Measurements from ENCODE around the gene CLIP4. TPM values are rescaled to one million over a fixed set of nuclear protein-coding genes. Genes with fewer than 3 reads are reported as not detected.

The CLIP4 gene
- total and polyA plus RNA-seq, 10 of the 15 experiments (the other 5 are each of a cell fraction or from before 2014, with no cell fraction given), result 5.5 to 34.9 (median 16.8) TPM

DNA sequence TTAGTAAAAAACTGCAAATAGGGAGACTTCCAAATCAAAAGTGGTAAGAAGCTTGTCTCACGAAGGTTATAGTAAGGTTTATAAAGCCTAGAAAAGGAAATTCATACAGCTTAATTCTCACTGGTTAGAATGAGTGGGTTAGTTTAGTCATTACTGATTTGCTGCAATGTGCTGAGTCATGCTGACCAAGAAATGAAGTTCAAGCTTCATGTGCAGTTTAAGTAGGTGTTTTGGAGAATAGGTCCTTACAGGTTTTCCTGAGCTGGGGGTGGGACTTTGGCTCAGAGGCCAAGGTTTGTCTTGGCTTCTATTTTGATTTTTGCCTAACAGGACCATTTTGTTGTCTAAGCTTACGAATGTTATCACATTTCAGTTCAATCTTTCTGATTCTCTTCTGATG, 15.1 kb downstream of the CLIP4 start (continued):
- TF ChIP-seq, protein P1, sequence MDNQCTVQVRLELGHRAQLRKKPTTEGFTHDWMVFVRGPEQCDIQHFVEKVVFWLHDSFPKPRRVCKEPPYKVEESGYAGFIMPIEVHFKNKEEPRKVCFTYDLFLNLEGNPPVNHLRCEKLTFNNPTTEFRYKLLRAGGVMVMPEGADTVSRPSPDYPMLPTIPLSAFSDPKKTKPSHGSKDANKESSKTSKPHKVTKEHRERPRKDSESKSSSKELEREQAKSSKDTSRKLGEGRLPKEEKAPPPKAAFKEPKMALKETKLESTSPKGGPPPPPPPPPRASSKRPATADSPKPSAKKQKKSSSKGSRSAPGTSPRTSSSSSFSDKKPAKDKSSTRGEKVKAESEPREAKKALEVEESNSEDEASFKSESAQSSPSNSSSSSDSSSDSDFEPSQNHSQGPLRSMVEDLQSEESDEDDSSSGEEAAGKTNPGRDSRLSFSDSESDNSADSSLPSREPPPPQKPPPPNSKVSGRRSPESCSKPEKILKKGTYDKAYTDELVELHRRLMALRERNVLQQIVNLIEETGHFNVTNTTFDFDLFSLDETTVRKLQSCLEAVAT (IDR thresholded peaks at IDR 0.05), result no peak
- TF ChIP-seq IRF4 (IDR thresholded peaks at IDR 0.05; ENCODE audit: low read depth, low read length), result 0 out of 2 replicates have a peak, but pooled peaks have one; percentile 36
- peak; percentile 34 for TF ChIP-seq BCL3 (IDR thresholded peaks at IDR 0.05; ENCODE audit: borderline replicate concordance, insufficient read depth, low read depth, low read length, poor library complexity, severe bottlenecking)
- TF ChIP-seq STAT1 (conservative IDR thresholded peaks at IDR 0.05), result no peak
- no peak for TF ChIP-seq DPF2 (IDR thresholded peaks at IDR 0.05)
- TF ChIP-seq BACH1 (IDR thresholded peaks at IDR 0.05; ENCODE audit: borderline replicate concordance), result peak; percentile 100
- no peak for TF ChIP-seq SMAD1 (IDR thresholded peaks at IDR 0.05; ENCODE audit: low read depth, partially characterized antibody)
- TF ChIP-seq JUNB (IDR thresholded peaks at IDR 0.05), result peak; percentile 37

GRCh38 chr2:29134933-29135332, 19.7 kb downstream of the CLIP4 start:
- TF ChIP-seq, protein P2, sequence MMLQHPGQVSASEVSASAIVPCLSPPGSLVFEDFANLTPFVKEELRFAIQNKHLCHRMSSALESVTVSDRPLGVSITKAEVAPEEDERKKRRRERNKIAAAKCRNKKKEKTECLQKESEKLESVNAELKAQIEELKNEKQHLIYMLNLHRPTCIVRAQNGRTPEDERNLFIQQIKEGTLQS (IDR thresholded peaks at IDR 0.05; ENCODE audit: borderline replicate concordance, extremely low read depth, low read depth, low read length), result no peak
- TF ChIP-seq ZBTB40 (IDR thresholded peaks at IDR 0.05; ENCODE audit: borderline replicate concordance), result peak; percentile 86
- no peak overlapping the region for H3K27ac ChIP-seq (ENCODE audit: control insufficient read depth, insufficient read depth)
- no peak overlapping the region for H2AFZ ChIP-seq (ENCODE audit: control insufficient read depth, low read depth, low read length)
- peaks cover 7% of the 10 kb centered on the region for H3K4me1 ChIP-seq (ENCODE audit: control insufficient read depth, insufficient read depth, low read length)
- no peaks in the 10 kb centered on the region for H3K27me3 ChIP-seq (replicated peaks in 1 of 2; ENCODE audit: control insufficient read depth in 2 of 2, insufficient read depth in 2 of 2, low read length in 1 of 2)
- no peak overlapping the region for H3K4me3 ChIP-seq
- ATAC-seq (no peak), DNase-seq (ENCODE audit: low read depth, low spot score) (no peak), FAIRE-seq (no peak)
- SMC1A ChIA-PET (ENCODE audit: uncharacterized antibody, unreplicated experiment), result interaction anchor here (0.7 to 1.9 kb wide), 3 partner anchors 9 to 18 kb away, joined by 3 to 8 read pairs (median 3); no protein-coding TSS in a partner anchor
- no TSS peak for BruUV-seq (replicated peaks)
- 100% methylated on average over 1 of the region's 1 CpG for WGBS (ENCODE audit: insufficient coverage, insufficient replicate concordance, low lambda C conversion rate, missing lambda C conversion rate)
- no peak overlapping the region for H3K4me2 ChIP-seq (ENCODE audit: control insufficient read depth, insufficient read depth)
- peaks cover 2% of the 10 kb centered on the region for H3K79me2 ChIP-seq (ENCODE audit: control insufficient read depth, insufficient read depth, low read length)
- RAD21 ChIA-PET (ENCODE audit: unreplicated experiment), result no interaction called here
- no peaks in the 10 kb centered on the region for H4K20me1 ChIP-seq (ENCODE audit: control insufficient read depth, insufficient read depth)
- POLR2A ChIA-PET, result no interaction called here
- H3K9ac ChIP-seq (ENCODE audit: control insufficient read depth, insufficient read depth, low read length), result no peak overlapping the region
- H3K36me3 ChIP-seq (ENCODE audit: control insufficient read depth in 2 of 2, insufficient read depth in 2 of 2, low read length in 1 of 2), result peaks cover 0 to 11% of the 10 kb centered on the region in 2 experiments
- CTCF ChIA-PET, result no interaction called here
- in situ Hi-C loops (cut with MboI) (no loop called here), intact Hi-C loops (cut with micrococcal nuclease; ENCODE audit: unreplicated experiment) (no loop called here)
- H3K9me3 ChIP-seq (replicated peaks; ENCODE audit: control insufficient read depth, insufficient read depth, low read length), result no peaks in the 10 kb centered on the region

Data from GM12878 (cell line).